Stomach smooth muscle (tissue), 2 donors: Measurements from ENCODE around the gene GLS.
"Not testable (repeated sequence)": the region's sequence is repeated elsewhere in the genome, so short reads cannot be mapped to it uniquely, and the experiment has no call there.

Source experiments
- H3K27ac ChIP-seq: one replicate; pipeline ENCODE4 v1.7.0; 2013; ENCODE audit warnings: mild to moderate bottlenecking, low read length, inconsistent platforms
- H3K27me3 ChIP-seq, 2 donors: one replicate each; pipeline ENCODE4 v1.7.0; 2013; ENCODE audit warnings: low read length in 2 of 2; ENCODE audit not compliant: insufficient read depth in 2 of 2, control insufficient read depth in 1 of 2
- H3K36me3 ChIP-seq, 2 donors: one replicate each; pipeline ENCODE4 v1.7.0; 2013; ENCODE audit warnings: low read length in 2 of 2; ENCODE audit not compliant: control insufficient read depth in 2 of 2, insufficient read depth in 2 of 2
- H3K4me1 ChIP-seq: one replicate; pipeline ENCODE4 v1.7.0; 2013; ENCODE audit warnings: low read length; ENCODE audit not compliant: control insufficient read depth, insufficient read depth
- H3K4me3 ChIP-seq, 2 donors: one replicate each; pipeline ENCODE4 v1.7.0; 2013; ENCODE audit warnings: low read length in 2 of 2
- H3K9ac ChIP-seq, 2 donors: one replicate each; pipeline ENCODE4 v1.7.0; 2013; ENCODE audit warnings: low read length in 2 of 2, mild to moderate bottlenecking in 1 of 2
- H3K9me3 ChIP-seq, 2 donors: one replicate each; pipeline ENCODE4 v1.7.0; 2013; ENCODE audit warnings: low read length in 2 of 2; ENCODE audit not compliant: control insufficient read depth in 2 of 2
- donor health status: healthy.
- donor health status: Pancreatic carcinoma.

The GLS gene

DNA sequence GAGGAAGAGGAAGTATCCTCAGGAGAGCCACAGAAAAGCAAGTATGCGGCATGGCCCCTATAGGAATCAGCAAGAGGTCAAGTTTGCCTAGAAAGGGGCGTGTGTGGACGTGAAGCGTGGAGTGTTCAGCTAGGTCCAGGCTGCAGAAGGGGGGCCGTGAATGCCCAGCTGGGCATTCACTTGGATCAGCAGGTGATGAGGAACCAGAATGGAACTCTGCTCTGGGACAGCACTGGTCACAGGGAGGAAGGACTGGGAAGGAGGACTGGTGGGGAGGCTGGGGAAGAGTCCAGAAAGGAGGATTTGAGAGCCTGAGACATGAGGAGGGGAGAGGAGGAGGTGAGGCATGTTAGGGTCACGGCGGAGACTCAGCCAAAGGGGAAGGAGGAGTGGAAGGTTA lies 113.5 kb downstream of the GLS start:
- Histone ChIP-seq H3K36me3 (peaks cover 53 to 55% of the 10 kb centered on the region in 2 donors), H3K4me3 (no peak overlapping the region), H3K4me1 (peaks cover 7% of the 10 kb centered on the region), H3K27ac (no peak overlapping the region), H3K9me3 (no peaks in the 10 kb centered on the region), H3K27me3 (no peaks in the 10 kb centered on the region), H3K9ac (no peak overlapping the region)

DNA sequence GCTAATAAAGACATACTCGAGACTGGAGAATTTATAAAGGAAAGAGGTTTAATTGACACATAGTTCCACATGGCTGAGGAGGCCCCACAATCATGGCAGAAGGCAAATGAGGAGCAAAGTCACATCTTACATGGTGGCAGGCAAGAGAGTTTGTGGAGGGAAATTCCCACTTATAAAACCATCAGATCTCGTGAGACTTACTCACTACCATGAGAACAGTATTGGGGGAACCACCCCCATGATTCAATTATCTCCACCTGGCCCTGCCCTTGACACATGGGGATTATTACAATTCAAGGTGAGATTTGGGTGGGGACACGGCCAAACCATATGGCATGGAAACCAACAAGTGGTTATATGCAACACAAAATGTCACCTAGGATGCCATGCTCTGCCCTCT lies 114.7 kb downstream of the GLS start:
- peaks cover 46 to 52% of the 10 kb centered on the region in 2 donors for H3K36me3 ChIP-seq

DNA sequence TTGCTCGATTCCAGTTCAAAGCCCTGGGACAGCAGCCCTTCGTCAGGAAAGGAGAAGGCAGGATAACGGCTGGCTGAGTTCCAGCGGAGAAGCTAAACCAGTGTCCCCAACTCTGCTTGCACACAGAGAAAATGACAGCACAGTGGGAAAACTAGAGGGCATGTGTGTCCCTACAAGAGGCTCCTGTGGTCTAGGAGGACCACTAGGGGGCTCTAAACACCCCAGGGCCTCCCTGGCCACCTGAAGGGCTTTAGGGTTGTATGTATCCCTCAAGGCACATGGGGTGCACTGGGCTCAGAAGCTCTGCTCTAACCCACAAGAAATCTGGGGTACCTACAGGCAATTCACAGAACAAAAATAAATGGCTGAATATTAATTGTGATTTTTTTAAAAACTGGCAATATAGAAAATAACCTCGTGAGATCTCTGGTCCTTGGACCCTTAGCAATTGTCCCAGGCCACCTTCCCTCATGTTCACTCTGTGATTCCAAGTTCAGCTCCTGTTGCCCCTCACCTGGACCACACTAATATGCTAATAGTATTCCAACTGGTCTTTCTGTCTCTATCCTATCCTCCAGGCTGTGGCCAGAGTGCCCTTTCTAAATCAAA lies 115.8 kb downstream of the GLS start:
- Histone ChIP-seq H3K4me1 (peaks cover 7% of the 10 kb centered on the region), H3K4me3 (no peak overlapping the region), H3K27ac (peak overlapping the region; percentile 60), H3K27me3 (no peaks in the 10 kb centered on the region), H3K36me3 (peaks cover 40 to 56% of the 10 kb centered on the region in 2 donors), H3K9ac (no peak overlapping the region), H3K9me3 (no peaks in the 10 kb centered on the region)

More for the DNA sequence above, 114.7 kb downstream of the GLS start:
- H3K27ac ChIP-seq, H3K4me3 ChIP-seq, H3K4me1 ChIP-seq, H3K27me3 ChIP-seq, H3K9me3 ChIP-seq, H3K9ac ChIP-seq: not testable (repeated sequence)

DNA sequence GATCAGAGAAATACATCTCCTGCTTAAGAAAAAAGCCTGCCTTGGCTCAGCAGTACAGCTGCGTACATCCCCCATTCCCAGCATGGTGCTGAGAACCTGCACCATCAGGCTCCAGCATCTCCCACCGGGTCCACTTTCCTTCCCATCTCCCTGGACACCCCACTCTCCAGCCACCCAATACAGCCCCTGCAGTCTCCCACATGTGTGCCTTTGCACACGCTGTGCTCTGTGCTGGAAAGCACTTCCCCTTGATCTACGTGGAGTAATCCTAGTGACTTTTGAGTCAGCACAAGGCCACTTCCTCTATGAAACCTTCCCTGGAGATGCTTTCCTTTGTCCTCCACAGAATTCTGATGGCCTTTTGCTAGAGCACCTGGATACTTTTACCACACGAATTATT lies 116.3 kb downstream of the GLS start:
- peaks cover 7% of the 10 kb centered on the region for H3K4me1 ChIP-seq
- H3K9ac ChIP-seq, result no peak overlapping the region
- H3K27me3 ChIP-seq, result no peaks in the 10 kb centered on the region
- H3K27ac ChIP-seq, result peak overlapping the region; percentile 60
- no peak overlapping the region for H3K4me3 ChIP-seq
- peaks cover 40 to 54% of the 10 kb centered on the region in 2 donors for H3K36me3 ChIP-seq
- no peaks in the 10 kb centered on the region for H3K9me3 ChIP-seq

DNA sequence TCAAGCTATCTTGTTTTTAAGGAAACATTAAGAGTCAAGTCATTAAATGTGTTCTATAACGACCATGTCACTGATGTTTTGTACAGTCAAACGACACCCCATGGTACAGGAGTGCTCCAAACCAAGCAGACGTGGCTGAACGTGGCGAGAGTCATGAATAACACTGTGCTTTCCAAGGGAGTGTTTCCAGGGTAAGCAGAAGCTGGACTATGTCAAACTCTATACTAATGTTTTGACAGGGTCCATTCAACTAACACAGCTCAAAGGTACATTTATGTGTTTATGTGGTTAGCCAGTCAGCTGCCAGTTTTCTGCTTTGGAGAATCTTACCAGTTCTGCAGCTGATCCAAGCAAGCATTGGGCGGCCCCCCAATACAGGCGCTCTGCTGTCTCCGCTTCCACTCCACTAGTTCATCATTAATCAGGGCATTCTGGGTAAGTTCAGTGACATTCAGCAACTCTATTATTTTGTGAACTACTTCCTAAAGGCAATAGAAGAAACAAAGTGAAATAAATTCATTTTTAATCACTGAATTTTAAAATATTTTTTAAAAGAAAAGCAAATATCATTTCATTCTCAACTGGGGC lies 117.0 kb downstream of the GLS start:
- Histone ChIP-seq H3K27me3 (no peaks in the 10 kb centered on the region), H3K4me3 (no peak overlapping the region), H3K9ac (no peak overlapping the region), H3K4me1 (peaks cover 7% of the 10 kb centered on the region), H3K9me3 (no peaks in the 10 kb centered on the region), H3K27ac (peak overlapping the region; percentile 60), H3K36me3 (peaks cover 40 to 51% of the 10 kb centered on the region in 2 donors)

DNA sequence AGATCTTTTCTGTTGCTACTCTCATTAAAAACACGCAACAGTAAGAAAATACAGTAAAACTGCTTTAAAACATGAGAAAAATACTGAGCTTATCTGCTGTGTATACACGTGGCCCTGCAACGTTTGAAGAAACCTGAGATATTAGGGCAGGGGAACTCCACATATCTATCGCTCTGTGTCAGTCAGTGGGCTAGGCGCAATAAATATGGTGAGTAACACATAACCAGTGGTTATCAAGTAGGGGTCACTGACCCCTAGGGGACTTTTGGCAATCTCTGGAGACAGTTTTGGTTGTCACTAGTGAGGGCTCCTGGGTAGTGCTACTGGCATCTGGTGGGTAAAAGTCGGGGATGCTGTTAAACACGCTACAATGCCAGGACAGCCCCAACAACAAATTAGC lies 118.4 kb downstream of the GLS start:
- no peak overlapping the region for H3K9ac ChIP-seq
- H3K36me3 ChIP-seq, result peaks cover 38 to 49% of the 10 kb centered on the region in 2 donors
- H3K4me3 ChIP-seq, result no peak overlapping the region
- H3K27me3 ChIP-seq, result no peaks in the 10 kb centered on the region
- H3K9me3 ChIP-seq, result no peaks in the 10 kb centered on the region
- peaks cover 7% of the 10 kb centered on the region for H3K4me1 ChIP-seq
- H3K27ac ChIP-seq, result no peak overlapping the region

DNA sequence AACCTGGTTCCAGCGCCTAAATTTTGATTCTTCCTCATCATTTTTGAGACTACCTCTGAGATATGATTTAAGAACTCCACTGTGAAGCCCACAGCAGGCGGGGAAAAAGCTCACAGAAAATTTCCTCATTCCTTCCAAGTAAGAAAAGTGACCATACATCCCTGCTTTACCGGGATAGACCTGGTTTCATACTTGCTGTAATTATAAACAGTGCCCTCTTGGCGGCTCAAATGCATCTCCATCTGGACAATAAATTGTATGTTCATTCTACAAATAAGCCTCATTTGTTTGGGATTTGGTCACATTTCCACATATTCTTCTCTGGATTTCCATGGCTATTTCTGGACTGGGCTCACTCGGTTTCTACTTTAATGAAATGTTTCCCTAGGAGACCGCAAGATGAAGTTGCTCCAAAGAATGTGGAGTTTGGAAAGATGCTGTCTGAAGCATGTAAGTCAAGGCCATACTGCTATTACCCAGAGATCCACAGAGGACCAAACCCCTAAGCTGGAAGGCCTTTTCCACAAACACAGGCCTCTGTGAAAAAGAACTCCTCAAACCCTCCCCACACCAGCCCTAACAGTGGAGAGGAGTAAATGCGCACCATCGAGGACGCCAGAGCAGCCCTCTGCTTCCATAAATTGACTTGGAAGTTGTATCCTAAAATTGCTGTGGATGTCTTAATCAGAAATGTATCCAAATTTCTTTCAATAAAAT lies 119.5 kb downstream of the GLS start:
- Histone ChIP-seq H3K9ac (no peak overlapping the region), H3K36me3 (peaks cover 40 to 47% of the 10 kb centered on the region in 2 donors), H3K27ac (no peak overlapping the region), H3K27me3 (no peaks in the 10 kb centered on the region), H3K4me3 (no peak overlapping the region), H3K9me3 (no peaks in the 10 kb centered on the region), H3K4me1 (peaks cover 7% of the 10 kb centered on the region)

DNA sequence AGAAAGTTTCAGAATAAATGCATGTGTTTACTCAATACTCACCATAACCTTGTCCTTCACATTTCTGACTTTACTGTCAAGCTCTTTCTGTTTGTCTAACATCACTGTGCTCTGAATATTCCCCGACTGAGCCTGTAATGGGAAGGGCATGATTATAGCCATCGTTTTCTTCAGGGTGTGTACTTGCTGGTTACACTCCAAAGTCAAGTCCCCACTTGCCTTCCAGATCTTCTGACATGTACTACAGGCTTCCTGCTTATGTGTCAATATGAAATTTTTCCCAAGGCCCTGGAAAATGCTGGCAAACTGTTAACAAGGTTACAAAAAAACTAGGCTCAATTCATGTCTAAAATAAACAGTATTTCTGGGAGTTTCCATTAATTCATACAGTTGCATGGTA lies 120.4 kb downstream of the GLS start:
- H3K36me3 ChIP-seq, result peaks cover 39 to 49% of the 10 kb centered on the region in 2 donors
- no peak overlapping the region for H3K27ac ChIP-seq

DNA sequence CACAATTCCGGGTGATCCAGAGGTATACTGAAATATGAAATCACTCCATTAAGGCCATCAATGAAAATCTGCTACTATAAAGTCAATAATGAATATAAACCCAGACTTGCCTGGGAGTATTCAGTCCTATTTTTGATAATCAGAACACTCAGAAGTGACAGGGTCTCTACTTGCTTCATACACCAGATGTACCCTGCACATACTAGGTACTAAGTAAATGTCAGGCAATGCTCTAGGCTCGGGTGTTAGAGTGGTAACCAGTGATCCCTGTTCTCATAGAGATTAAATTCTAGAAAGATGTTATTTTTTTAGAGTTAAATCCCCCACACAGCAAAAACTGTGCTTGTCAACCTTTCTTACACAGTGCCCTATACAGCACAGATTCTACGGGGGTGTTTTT lies 121.0 kb downstream of the GLS start:
- H3K9ac ChIP-seq, result no peak overlapping the region

More for the DNA sequence above, 120.4 kb downstream of the GLS start:
- Histone ChIP-seq H3K4me3 (no peak overlapping the region), H3K9me3 (no peaks in the 10 kb centered on the region), H3K9ac (no peak overlapping the region), H3K4me1 (peaks cover 7% of the 10 kb centered on the region), H3K27me3 (no peaks in the 10 kb centered on the region)

DNA sequence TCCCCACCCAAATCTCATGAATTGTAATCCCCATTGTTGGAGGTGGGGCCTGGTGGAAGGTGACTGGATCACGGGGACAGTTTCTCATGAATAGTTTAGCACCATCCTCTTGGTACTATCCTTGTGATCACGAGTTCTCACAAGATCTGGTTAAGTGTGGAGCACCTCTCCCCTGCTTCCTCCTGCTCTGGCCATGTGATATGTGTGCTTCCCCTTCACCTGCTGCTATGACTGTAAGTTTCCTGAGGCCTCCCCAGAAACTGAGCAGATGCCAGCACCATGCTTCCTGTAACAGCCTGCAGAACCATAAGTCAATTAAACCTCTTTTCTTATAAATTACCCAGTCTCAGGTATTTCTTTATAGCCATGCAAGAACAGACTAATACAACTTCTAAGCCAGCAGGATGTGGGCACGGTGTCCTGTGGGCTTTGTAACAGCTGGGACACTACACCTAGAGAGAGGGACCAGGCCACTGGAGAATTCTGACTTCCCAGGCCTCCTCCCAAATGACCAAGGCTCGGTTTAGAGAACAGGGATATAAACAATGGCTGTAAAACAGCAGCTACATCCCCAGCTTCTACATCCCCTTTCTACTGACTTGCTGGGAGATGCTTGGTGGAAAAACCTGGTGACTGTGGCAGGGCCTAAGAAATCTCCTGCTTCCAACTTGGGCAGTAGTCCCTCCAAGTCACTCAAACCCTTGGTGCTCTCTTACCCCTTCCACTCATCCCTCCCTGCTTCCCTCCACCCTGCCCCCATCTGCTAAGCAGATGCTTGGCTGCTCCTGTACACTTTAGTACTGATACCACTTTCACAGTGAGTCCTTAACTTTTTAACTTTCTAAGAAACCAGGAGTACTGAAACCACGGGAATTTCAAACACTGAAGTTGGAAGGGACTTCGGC lies 123.0 kb downstream of the GLS start:
- H3K4me1 ChIP-seq, result no peaks in the 10 kb centered on the region
- no peaks in the 10 kb centered on the region for H3K9me3 ChIP-seq
- H3K4me3 ChIP-seq, result no peak overlapping the region
- H3K27ac ChIP-seq, result no peak overlapping the region
- H3K36me3 ChIP-seq, result peaks cover 52 to 56% of the 10 kb centered on the region in 2 donors
- H3K27me3 ChIP-seq, result no peaks in the 10 kb centered on the region
- H3K9ac ChIP-seq, result no peak overlapping the region

More for the DNA sequence above, 121.0 kb downstream of the GLS start:
- Histone ChIP-seq H3K27ac (no peak overlapping the region), H3K27me3 (no peaks in the 10 kb centered on the region), H3K9me3 (no peaks in the 10 kb centered on the region), H3K4me1 (peaks cover 7% of the 10 kb centered on the region), H3K4me3 (no peak overlapping the region), H3K36me3 (peaks cover 43 to 52% of the 10 kb centered on the region in 2 donors)
